HepG2 (cell line): Measurements from ENCODE around the gene MAP1LC3A. TPM values are rescaled to one million over a fixed set of nuclear protein-coding genes. Genes with fewer than 3 reads are reported as not detected.
A peak's percentile ranks its signal among the peaks of the same experiment; 100 is the strongest.

Source experiments
- ATAD3A ChIP-seq: sonication (generic); formaldehyde crosslinking; IDR thresholded peaks from 2 replicates; pipeline ENCODE4 v1.4.0; 2020; ENCODE audit warnings: missing genetic modification reagents
- ERF ChIP-seq: IDR thresholded peaks from 2 replicates; pipeline ENCODE4 v1.6.1; 2018; ENCODE audit warnings: missing biosample characterization, missing genetic modification reagents
- GMEB1 ChIP-seq: sonication (generic); formaldehyde crosslinking; IDR thresholded peaks from 2 replicates; pipeline ENCODE4 v1.5.1; 2020; ENCODE audit warnings: missing genetic modification reagents, mild to moderate bottlenecking, borderline replicate concordance
- HDAC6 ChIP-seq: fragments of 200-600 bp; sonication (generic); IDR thresholded peaks from 2 replicates; pipeline ENCODE4 v1.7.0; 2017; ENCODE audit warnings: mild to moderate bottlenecking, antibody characterized with exemption, low read length, low read depth
- HNF4A ChIP-seq: sonication (generic); formaldehyde crosslinking; IDR thresholded peaks from 2 replicates; pipeline ENCODE4 v1.4.0; 2020; ENCODE audit warnings: missing genetic modification reagents
- KMT2B ChIP-seq: IDR thresholded peaks from 2 replicates; pipeline ENCODE4 v1.6.1; 2016; ENCODE audit warnings: missing genetic modification reagents, missing compliant biosample characterization
- NFKB2 ChIP-seq: sonication (generic); formaldehyde crosslinking; IDR thresholded peaks from 2 replicates; pipeline ENCODE4 v1.4.0; 2020; ENCODE audit warnings: missing genetic modification reagents, borderline replicate concordance
- PLSCR1 ChIP-seq: sonication (generic); formaldehyde crosslinking; IDR thresholded peaks from 2 replicates; pipeline ENCODE4 v1.5.0; 2020; ENCODE audit warnings: missing genetic modification reagents, mild to moderate bottlenecking, borderline replicate concordance
- YY1 ChIP-seq: IDR thresholded peaks from 2 replicates; pipeline ENCODE4 v1.6.1; 2011; ENCODE audit warnings: low read length, low read depth, moderate library complexity, mild to moderate bottlenecking; ENCODE audit not compliant: insufficient read depth, insufficient replicate concordance
- ZBTB1 ChIP-seq: sonication (generic); formaldehyde crosslinking; IDR thresholded peaks from 2 replicates; pipeline ENCODE4 v1.4.0; 2020; ENCODE audit warnings: missing genetic modification reagents, borderline replicate concordance
- ZMAT3 ChIP-seq: sonication (generic); formaldehyde crosslinking; conservative IDR thresholded peaks from 2 replicates; pipeline ENCODE4 v1.7.0; 2021; ENCODE audit warnings: missing genetic modification reagents
- ZNF124 ChIP-seq: sonication (generic); formaldehyde crosslinking; IDR thresholded peaks from 2 replicates; pipeline ENCODE4 v1.4.0; 2020; ENCODE audit warnings: missing genetic modification reagents
- ZNF138 ChIP-seq: sonication (generic); formaldehyde crosslinking; IDR thresholded peaks from 2 replicates; pipeline ENCODE4 v1.5.0; 2020; ENCODE audit warnings: mild to moderate bottlenecking, low read depth, missing genetic modification reagents
- ZNF160 ChIP-seq: sonication (generic); formaldehyde crosslinking; IDR thresholded peaks from 2 replicates; pipeline ENCODE4 v1.8.0; 2022; ENCODE audit warnings: mild to moderate bottlenecking, inconsistent platforms, missing genetic modification reagents
- ZNF230 ChIP-seq: sonication (generic); formaldehyde crosslinking; IDR thresholded peaks from 2 replicates; pipeline ENCODE4 v1.4.0; 2020; ENCODE audit warnings: mild to moderate bottlenecking, missing genetic modification reagents
- ZNF274 ChIP-seq: sonication (generic); formaldehyde crosslinking; IDR thresholded peaks from 2 replicates; pipeline ENCODE4 v1.5.1; 2020; ENCODE audit warnings: mild to moderate bottlenecking, missing genetic modification reagents
- ZSCAN30 ChIP-seq: sonication (generic); formaldehyde crosslinking; IDR thresholded peaks from 2 replicates; pipeline ENCODE4 v1.5.0; 2020; ENCODE audit warnings: mild to moderate bottlenecking, missing genetic modification reagents
- polyA plus RNA-seq, 8 experiments: library from polyadenylated mRNA; depleted of rRNA in 3 of 8; stranded (reverse) in 7 of 8; unstranded in 1 of 8; fragments of >200 nt; fragmentation: Illumina TruSeq in 4 of 8; extraction: Trizol in 4 of 8; gene quantifications; 2 replicates each; pipeline versions ENCODE4 v1.2.1 to v1.2.3, GENCODE V29; 2011 to 2016; ENCODE audit warnings: low read depth in 4 of 8, missing spikeins in 1 of 8, mixed read lengths in 1 of 8; ENCODE audit not compliant: insufficient read depth in 1 of 8
- total RNA-seq, 5 experiments: library from RNA; depleted of rRNA; stranded (reverse); fragments of >200 nt; fragmentation: Illumina TruSeq; extraction: Trizol; gene quantifications; 2 replicates each; pipeline ENCODE4 v1.2.3, GENCODE V29; 2016; ENCODE audit warnings: low read depth in 1 of 5
- TF ChIP-seq, protein P1 (sequence below): sonication (generic); formaldehyde crosslinking; IDR thresholded peaks from 2 replicates; pipeline ENCODE4 v1.8.1; 2022; ENCODE audit warnings: mild to moderate bottlenecking, missing genetic modification reagents
- TF ChIP-seq, protein P2 (sequence below): sonication (generic); formaldehyde crosslinking; IDR thresholded peaks from 2 replicates; pipeline ENCODE4 v1.4.0; 2020; ENCODE audit warnings: low read depth, mild to moderate bottlenecking, missing genetic modification reagents
- TF ChIP-seq, protein P3 (sequence below): sonication (generic); formaldehyde crosslinking; IDR thresholded peaks from 2 replicates; pipeline ENCODE4 v1.4.0; 2020; ENCODE audit warnings: missing genetic modification reagents, mild to moderate bottlenecking, borderline replicate concordance

The MAP1LC3A gene
- total and polyA plus RNA-seq, 2 of the 13 experiments (the other 11 are each of a cell fraction or from before 2014, with no cell fraction given): not detected

DNA sequence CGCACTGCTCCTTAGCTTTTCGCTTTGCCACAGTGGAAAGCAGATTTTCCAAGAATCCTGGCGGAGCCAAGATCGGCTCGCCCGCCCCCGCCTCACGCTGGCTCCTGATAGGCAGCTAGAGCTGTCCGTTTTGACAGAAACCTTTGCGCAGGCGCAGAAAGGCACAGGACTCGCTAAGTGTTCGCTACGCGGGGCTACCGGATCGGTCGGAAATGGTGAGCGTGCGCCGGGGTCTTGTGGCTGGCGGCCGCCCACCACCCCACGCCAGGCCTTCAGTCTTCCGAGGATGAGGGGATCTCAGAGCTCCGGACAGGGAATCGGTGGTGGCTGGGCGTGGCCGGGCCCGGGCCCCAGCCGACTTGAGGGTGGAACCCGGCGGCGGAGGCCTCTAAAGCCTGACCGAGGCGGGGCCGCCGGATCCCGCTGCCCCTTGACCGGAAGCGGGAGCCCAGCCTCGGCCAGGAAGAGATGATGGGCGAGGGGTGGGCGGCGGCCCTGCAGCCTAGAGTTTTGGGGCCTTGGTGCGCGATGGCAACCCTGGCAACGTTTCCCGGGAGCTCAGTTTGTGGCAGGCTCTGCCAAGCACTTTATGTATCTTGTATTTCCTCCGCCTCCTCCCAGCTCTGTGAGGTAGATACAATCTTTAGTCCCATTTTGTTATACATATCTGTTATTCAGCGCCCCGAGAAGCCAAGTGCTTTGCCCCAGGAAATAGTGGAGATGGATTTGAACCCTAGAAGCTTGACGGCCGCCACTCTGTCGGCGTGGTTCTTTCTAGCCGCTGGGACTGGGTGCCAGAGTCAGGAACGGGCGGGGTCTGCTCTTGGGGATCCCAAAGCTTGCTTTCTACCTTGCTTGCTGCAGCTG, 42.0 kb upstream of the MAP1LC3A start, which contains the start of gene DYNLRB1 (continued):
- TF ChIP-seq HDAC6: 0 out of 2 replicates have a peak, but pooled peaks have one; percentile 3
- TF ChIP-seq ZNF124 (CRISPR knock-in tag): peak; percentile 95
- peak; percentile 95; the same call in 1 of the 2 replicates for TF ChIP-seq NFKB2 (CRISPR knock-in tag)
- peak; percentile 94 for TF ChIP-seq ZNF160 (CRISPR knock-in tag)
- TF ChIP-seq ZNF230 (CRISPR knock-in tag): no peak
- peak; percentile 94 for TF ChIP-seq ZMAT3 (CRISPR knock-in tag)
- peak; percentile 97 for TF ChIP-seq ZNF274 (CRISPR knock-in tag)
- peak; percentile 97 for TF ChIP-seq KMT2B
- TF ChIP-seq ZSCAN30 (CRISPR knock-in tag): peak; percentile 91; the same call in 1 of the 2 replicates
- TF ChIP-seq ATAD3A (CRISPR knock-in tag): 0 out of 2 replicates have a peak, but pooled peaks have one; percentile 56
- TF ChIP-seq YY1: peak; percentile 63
- TF ChIP-seq ZBTB1 (CRISPR knock-in tag): 0 out of 2 replicates have a peak, but pooled peaks have one; percentile 43
- no peak for TF ChIP-seq HNF4A (CRISPR knock-in tag)
- TF ChIP-seq GMEB1 (CRISPR knock-in tag): peak; percentile 76
- TF ChIP-seq ZNF138 (CRISPR knock-in tag): no peak
- TF ChIP-seq, protein P1, sequence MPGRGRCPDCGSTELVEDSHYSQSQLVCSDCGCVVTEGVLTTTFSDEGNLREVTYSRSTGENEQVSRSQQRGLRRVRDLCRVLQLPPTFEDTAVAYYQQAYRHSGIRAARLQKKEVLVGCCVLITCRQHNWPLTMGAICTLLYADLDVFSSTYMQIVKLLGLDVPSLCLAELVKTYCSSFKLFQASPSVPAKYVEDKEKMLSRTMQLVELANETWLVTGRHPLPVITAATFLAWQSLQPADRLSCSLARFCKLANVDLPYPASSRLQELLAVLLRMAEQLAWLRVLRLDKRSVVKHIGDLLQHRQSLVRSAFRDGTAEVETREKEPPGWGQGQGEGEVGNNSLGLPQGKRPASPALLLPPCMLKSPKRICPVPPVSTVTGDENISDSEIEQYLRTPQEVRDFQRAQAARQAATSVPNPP: no peak
- TF ChIP-seq, protein P2, sequence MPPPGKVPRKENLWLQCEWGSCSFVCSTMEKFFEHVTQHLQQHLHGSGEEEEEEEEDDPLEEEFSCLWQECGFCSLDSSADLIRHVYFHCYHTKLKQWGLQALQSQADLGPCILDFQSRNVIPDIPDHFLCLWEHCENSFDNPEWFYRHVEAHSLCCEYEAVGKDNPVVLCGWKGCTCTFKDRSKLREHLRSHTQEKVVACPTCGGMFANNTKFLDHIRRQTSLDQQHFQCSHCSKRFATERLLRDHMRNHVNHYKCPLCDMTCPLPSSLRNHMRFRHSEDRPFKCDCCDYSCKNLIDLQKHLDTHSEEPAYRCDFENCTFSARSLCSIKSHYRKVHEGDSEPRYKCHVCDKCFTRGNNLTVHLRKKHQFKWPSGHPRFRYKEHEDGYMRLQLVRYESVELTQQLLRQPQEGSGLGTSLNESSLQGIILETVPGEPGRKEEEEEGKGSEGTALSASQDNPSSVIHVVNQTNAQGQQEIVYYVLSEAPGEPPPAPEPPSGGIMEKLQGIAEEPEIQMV (CRISPR knock-in tag): no peak; the same call in 1 of the 2 replicates
- TF ChIP-seq, protein P3, sequence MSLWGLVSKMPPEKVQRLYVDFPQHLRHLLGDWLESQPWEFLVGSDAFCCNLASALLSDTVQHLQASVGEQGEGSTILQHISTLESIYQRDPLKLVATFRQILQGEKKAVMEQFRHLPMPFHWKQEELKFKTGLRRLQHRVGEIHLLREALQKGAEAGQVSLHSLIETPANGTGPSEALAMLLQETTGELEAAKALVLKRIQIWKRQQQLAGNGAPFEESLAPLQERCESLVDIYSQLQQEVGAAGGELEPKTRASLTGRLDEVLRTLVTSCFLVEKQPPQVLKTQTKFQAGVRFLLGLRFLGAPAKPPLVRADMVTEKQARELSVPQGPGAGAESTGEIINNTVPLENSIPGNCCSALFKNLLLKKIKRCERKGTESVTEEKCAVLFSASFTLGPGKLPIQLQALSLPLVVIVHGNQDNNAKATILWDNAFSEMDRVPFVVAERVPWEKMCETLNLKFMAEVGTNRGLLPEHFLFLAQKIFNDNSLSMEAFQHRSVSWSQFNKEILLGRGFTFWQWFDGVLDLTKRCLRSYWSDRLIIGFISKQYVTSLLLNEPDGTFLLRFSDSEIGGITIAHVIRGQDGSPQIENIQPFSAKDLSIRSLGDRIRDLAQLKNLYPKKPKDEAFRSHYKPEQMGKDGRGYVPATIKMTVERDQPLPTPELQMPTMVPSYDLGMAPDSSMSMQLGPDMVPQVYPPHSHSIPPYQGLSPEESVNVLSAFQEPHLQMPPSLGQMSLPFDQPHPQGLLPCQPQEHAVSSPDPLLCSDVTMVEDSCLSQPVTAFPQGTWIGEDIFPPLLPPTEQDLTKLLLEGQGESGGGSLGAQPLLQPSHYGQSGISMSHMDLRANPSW: 0 out of 2 replicates have a peak, but pooled peaks have one; percentile 37
- TF ChIP-seq PLSCR1 (CRISPR knock-in tag): no peak; the same call in 1 of the 2 replicates
- peak; percentile 99 for TF ChIP-seq ERF
